Fibroblast of pulmonary artery (primary cell): ENCODE data around the gene LEPROT.

Experiments
- DNase-seq: peaks from one replicate; pipeline ENCODE4 v3.0.0-alpha.2; 2010; ENCODE audit warnings: low read depth
- H3K4me3 ChIP-seq: replicated peaks from 2 replicates; pipeline ENCODE4 v1.5.1; 2011; ENCODE audit warnings: low read depth, mild to moderate bottlenecking, control low read depth, low read length, moderate library complexity
- CTCF ChIP-seq: IDR thresholded peaks from 2 replicates; pipeline ENCODE4 v1.5.1; 2011; ENCODE audit warnings: mild to moderate bottlenecking, control low read depth, low read length, inconsistent platforms; ENCODE audit errors: missing control alignments

Gene LEPROT

GRCh38 chr1:65398083-65398482, 22.4 kb upstream of the LEPROT start:
- DNase-seq, result no peak
- H3K4me3 ChIP-seq, result no peak overlapping the region
- TF ChIP-seq CTCF, result no peak

DNA sequence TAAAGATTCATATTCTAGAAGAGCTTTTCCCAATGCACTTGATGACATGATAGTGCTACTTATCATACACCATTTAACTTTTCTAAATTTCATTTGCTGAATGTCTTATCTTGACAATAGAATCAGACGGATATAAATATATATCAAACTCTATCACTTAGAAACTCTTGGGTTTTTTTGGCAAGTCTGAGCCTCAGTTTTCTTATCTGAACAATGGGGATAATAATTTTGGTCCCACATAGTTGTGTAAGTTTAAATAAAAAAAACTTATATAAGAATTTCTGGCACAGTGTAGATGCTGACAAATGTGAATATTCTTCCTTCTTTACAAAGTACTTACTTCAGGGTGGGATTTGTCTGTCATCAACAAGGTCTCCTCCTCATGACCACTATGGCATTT, 21.5 kb upstream of the LEPROT start:
- no peak for TF ChIP-seq CTCF
- no peak overlapping the region for H3K4me3 ChIP-seq

DNA sequence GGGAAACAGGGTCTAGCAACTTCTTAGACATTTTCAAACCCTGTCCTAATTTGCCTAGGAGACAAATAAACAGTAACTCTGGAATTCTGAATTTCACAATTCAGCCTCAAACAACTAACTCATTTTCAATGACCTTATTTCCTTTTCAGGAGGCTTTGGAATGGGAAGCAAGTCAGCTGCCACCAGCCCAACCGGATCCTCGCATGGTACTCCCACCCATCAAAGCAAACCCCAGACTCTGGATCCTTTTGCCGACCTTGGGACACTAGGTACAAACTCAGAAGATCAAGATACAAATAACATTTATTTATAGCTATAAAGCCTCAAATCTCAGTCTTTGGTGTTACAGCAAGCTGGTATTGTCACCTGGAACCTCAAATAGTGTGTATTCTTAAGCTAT, 18.9 kb upstream of the LEPROT start:
- TF ChIP-seq CTCF, result no peak
- no peak overlapping the region for H3K4me3 ChIP-seq
- no peak for DNase-seq

More for the DNA sequence above, 21.5 kb upstream of the LEPROT start:
- DNase-seq, result no peak

GRCh38 chr1:65404941-65405340, 15.5 kb upstream of the LEPROT start:
- no peak overlapping the region for H3K4me3 ChIP-seq
- no peak for DNase-seq
- no peak for TF ChIP-seq CTCF

GRCh38 chr1:65407877-65408276, 12.6 kb upstream of the LEPROT start:
- DNase-seq, result no peak
- no peak for TF ChIP-seq CTCF
- H3K4me3 ChIP-seq, result no peak overlapping the region

GRCh38 chr1:65409314-65409713, 11.2 kb upstream of the LEPROT start:
- TF ChIP-seq CTCF, result no peak
- DNase-seq, result no peak
- no peak overlapping the region for H3K4me3 ChIP-seq

GRCh38 chr1:65409816-65410326, 10.6 kb upstream of the LEPROT start:
- H3K4me3 ChIP-seq, result no peak overlapping the region
- TF ChIP-seq CTCF, result no peak
- no peak for DNase-seq
